Muscle of arm (tissue), 14 donors: ENCODE data around the gene ZNF202. TPM values are rescaled to one million over a fixed set of nuclear protein-coding genes. Genes with fewer than 3 reads are reported as not detected.
"Not testable (repeated sequence)": the region's sequence is repeated elsewhere in the genome, so short reads cannot be mapped to it uniquely, and the experiment has no call there.

Source experiments
- DNase-seq: peaks from one replicate; pipeline ENCODE4 v3.0.0-alpha.2; 2013
- long read RNA-seq, 11 donors: transcript quantifications; one replicate each; lab custom pipeline, GENCODE V29; 2026
- polyA plus RNA-seq, 12 donors: library from polyadenylated mRNA; unstranded; fragments of 120-200 nt; gene quantifications; one replicate each; pipeline ENCODE4 v1.2.1, GENCODE V29; 2013; ENCODE audit not compliant: insufficient read length in 12 of 12

Gene ZNF202
- 10 to 100 TPM in 11 of 12 donors, not detected in 1; 14.5 to 28.5 (median 19.3) TPM for polyA plus RNA-seq
- long read RNA-seq, donor 1, result 0 reads
- long read RNA-seq, donor 2, partial matches to known transcripts, result 0 of 1 reads
- long read RNA-seq, donor 2, other reads (novel, unspliced or antisense), result 0 of 1 reads
- long read RNA-seq, donor 3, result 0 reads
- long read RNA-seq, donor 4, full-length matches to known transcripts, result 1 of 1 reads
- long read RNA-seq, donor 4, partial matches to known transcripts, result 0 of 1 reads
- long read RNA-seq, donor 4, other reads (novel, unspliced or antisense), result 0 of 1 reads
- long read RNA-seq, donor 5, result 0 reads
- long read RNA-seq, donor 6, result 0 reads
- long read RNA-seq, donor 7, result 0 reads
- long read RNA-seq, donor 8, result 0 reads
- long read RNA-seq, donor 9, result 0 reads
- long read RNA-seq, donor 10, partial matches to known transcripts, result 0 of 1 reads
- long read RNA-seq, donor 10, other reads (novel, unspliced or antisense), result 0 of 1 reads
- long read RNA-seq, donor 11, partial matches to known transcripts, result 5 of 5 reads
- long read RNA-seq, donor 11, other reads (novel, unspliced or antisense), result 0 of 5 reads

DNA sequence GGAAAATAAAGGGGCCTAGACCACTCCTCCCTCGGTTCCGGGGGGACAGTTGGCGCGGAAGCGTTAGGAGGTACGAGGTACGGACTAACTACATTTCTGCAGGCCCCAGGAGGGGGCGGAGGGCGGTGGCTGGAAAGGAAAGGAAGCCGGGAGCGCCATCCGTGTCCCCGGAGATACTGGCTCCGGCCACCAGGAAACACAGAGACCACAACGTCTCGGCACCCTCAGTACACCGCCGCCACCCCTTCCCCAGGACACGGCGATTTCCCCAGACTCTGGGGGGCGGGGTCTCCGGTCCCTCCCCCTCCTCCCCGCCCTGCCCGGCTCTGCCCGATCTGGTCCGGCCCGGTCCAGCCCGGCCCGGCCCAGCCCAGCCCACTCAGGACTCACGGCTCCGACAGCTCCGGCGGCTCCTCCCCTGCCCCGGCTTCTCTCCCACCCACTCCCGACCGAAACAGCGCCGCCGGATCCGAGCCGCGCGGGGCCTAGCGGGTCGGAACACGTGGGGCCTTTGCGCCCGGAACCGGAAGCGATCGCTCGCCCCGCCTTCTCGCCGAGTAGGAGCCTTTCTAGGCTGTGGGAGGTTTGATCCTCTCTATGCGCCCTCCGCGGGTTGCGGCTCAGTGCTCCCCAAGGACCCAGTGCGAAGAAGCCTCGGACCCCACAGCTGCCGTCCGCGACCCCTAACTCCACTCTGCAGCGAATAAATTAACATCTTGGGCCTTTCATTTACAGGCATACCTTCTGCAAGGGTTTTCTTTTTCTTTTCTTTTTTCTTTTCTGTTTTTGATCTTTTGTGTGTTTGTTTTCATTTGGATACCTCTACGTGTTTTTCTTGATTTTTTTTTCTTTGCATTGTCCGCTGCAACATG is at the start of gene ZNF202:
TSS of gene ZNF202 (minus strand) at position 502 of the 872 bp plus-strand sequence. CDS start 10,772 bp downstream, outside the sequence.
- peak; percentile 92 for DNase-seq

DNA sequence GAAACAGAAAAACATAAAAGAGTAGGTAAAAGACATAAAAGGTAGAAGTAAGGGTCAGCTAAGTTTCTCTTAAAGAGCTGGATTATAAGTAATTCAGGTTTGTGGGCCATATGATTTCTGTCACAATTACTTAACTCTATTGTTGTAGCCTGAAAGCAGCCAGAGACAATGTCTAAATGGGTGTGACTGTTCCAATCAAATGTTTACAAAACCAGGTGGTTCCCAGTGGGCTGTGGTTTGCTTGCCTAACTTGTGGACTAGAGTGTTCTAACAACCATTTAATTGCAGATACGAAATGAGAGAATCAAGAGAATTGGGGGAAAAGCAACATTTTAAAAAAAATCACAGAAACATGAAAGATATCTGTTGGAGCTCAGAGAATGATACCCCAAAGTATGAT is 42.1 kb upstream of the ZNF202 start:
- DNase-seq, result no peak

DNA sequence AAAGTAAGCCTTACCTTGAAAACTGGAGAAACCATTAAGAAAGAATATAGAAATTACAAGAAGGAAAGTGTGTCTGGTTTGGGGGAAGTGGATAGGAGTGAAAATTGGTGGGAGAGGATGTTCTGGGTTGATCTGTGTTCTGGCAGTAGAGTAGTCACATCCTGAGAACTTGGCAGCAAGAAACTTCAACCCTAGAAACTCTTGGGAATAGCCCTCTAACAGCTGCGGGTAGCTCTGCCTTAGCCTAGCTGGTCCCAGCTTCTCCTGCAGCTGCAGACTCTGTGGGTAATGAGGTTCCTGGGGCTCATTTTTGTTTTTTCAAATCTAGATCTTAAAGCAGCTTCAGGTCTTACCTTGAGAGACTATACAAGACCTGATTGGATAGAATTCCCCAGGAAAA is 37.1 kb upstream of the ZNF202 start:
- no peak for DNase-seq

DNA sequence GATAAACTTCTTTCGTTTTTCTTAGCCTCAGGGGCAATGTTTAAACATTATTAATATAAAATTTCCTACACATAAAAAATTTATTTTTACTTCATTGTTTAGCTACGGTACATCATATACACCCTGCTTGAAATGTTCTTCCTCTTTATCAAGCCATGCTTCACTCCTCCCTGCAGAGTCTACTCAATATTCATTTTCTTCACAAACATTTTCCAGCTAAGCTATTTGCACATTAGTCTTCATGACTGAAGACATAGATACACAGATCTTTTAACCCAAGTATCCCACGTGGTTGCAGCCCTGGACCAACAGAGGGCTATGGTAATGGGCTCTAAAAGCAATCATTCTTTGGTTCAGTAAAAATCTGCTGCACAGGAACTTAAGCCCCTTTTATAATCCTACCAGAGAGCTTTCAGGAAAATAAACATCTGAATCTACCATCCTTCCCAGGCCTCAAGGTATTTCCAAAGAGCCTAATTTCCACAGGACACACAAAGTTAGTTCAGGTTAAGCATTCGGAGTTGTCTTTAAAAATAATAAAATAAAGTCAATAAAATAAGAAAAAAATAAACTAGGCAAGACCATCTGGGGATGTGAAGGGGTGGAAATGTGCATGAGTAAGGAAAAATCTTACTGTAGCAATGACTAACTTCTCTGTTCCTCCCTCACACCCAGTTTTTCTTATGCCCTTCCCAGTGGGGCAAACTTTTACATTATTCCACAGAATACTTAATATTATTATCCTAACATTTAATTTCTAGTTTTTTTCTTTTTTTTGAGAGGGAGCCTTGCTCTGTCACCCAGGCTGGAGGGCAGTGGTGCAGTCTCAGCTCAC is 34.5 kb upstream of the ZNF202 start:
- DNase-seq, result no peak

DNA sequence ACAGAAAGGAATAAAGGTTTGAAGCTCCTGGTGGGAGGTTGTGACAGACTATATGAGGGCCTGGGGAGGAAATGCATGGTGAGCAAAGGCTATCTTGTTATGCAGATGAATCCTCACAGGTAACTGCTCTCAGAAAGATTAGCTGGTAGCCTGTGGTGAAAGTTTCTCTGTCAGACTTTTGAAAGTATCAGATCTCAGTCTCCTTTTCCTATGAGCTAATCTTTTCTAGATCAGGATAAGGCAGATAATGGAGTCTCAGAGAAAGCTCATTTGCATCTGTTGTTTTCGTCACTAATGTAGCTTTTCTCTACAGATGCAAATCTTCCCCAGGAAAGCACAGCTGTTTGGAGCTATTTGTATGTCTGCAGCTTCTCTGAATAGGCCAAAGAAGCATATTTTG is 33.8 kb upstream of the ZNF202 start:
- no peak for DNase-seq

DNA sequence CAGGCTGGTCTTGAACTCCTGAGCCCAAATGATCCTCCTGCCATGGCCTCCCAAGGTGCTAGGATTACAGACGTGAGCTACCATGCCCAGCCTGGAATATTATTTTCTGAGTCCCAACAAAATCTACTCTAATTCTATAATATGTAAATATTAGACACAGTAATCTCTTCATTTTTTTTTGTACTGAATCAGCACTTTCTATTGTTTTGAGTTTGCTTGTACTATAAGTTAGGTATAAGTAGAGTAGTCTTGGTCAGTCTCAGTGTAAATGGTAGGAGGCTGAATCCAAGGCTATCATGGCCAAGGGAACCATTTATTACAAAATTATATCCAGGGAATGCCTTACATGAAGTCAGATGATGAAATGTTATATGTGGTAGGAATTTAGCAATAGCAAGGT is 32.5 kb upstream of the ZNF202 start:
- DNase-seq, result no peak

DNA sequence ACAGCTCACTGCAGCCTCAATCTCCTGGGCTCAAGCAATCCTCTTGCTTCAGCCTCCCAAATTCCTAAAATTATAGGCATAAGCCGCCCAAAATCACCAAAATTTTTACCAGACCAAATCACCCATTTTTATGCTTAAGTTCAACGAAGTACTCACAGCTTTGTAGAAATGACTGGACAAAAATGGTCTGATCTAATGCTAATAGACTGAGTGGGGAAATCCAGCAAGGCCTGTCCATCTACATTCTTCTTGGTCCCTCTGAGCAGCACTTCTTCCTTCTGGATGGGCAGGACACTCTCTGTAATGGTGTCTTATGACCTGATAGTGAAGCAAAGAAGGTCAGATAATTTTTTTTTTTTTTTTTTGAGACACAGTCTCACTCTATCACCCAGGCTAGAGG is 31.6 kb upstream of the ZNF202 start:
- DNase-seq, result no peak

DNA sequence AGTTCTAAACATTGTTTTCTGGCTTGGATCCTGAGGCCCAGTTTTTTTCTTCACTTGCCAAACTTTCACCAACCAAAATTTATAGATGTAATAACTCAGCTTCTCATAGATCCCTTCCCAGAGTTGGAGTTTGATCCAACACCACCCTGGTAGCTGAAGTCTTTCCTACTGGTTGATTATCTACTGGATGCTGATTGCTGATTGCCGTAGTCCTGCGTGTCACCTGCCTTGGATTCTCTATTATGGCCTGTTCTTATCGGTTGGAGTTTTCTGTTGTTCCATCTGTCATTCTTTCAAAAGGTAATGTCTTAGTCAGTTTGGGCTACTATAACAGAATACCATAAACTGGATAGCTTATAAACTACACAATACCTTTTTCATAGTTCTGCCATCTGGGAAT is 30.2 kb upstream of the ZNF202 start:
- no peak for DNase-seq

DNA sequence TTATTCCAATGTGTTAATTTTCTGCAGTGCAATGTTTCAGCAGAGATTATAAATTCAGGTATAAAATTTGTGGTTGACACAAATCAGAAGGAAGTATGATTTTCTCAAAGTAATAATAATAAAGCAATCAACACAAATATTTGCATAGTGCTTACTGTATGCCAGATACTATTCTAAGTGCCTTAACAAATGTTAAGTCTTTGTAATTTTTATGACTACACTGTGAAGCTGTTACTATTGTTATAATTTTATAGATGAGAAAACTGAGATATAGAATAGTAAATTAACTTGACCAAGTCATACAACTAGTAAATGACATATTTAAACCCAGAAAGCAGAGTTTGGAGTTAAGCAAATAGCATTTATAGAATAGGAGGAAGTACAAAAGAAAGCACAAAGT is 29.3 kb upstream of the ZNF202 start:
- DNase-seq, result no peak

DNA sequence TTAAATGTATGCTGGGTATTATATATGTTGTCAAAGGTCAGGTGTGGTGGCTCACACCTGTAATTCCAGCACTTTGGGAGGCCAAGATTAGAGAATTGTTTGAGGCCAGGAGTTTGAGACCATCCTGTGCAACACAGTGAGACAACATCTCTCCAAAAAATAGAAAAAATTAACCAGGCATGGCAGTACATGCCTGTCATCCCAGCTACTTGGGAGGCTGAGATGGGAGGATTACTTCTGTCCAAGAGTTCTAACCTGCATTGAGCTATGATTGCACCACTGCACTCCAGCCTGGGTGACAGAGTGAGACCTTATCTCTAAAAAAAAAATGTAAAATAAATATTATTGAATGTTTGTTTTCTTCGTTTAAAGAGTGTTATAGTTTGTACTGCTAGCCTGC is 24.1 kb upstream of the ZNF202 start:
- DNase-seq, result no peak

DNA sequence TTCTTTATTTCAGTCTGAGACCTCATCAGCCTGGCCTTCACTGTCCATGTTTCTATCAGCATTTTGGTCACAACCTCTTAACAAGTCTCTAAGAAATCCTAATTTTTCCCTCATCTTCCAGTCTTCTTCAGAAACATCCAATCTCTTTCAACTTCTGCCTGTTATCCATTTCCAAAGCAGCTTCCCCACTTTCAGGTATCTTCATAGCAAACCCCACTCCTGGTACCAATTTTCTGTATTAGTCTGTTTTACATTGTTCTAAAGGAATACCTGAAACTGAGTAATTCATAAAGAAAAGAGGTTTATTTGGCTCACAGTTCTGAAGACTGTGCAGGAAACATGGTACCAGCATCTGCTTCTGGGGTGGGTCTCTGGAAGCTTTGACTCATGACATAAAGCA is 21.0 kb upstream of the ZNF202 start:
- no peak for DNase-seq

DNA sequence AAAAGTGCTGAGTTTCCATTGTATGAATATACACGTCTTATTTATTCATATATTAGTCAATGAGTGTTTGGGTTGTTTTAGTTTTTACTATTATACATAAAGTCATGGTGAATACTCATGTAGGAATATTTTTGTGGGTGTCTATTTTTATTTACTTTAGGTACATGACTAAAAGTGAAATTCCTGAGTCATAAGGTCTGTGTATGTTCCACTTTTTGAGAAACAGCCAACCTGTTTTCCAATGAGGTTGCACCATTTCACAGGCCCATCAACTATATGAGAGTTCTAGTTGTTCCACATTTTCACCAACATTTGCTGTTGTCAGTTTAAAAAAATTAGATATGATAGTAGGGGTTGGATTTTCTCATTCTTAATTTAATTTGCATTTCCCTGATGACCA is 19.4 kb upstream of the ZNF202 start:
- DNase-seq, result no peak

DNA sequence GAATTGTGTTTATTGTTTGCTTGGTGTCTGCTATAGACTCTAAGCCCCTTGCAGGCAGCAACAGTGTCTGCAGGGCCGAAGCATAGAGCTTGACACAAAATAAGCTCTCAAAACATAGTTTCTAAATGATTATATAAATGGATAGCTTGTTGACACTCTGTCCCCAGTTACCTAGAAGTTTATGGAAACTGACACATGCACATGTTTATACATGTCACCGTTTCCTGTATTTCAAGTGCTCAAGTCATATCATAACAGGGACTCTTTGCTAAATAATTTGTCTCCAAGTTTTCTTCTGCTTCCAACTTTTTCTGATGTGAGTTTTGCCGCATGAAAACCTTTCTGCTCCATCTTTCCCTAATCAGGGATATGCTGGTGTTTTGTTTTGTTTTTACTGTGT is 16.5 kb upstream of the ZNF202 start:
- DNase-seq, result no peak

DNA sequence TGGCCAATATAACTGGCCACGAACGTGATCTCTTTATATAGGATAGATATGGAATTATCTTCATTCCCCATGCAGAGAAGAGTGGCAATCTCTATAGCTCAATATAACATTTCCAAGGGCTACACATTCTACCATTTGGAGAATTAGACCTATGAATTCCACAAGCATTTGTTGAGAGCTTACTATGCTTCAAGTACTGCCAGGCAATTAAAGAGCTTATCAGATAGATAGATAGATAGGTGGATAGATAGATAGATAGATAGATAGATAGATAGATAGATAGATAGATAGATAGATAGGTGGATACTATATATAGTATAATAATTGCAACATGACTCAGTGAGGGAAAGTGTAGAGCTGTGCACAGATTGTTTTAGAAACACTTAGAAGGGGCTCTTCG is 14.4 kb upstream of the ZNF202 start:
- no peak for DNase-seq

DNA sequence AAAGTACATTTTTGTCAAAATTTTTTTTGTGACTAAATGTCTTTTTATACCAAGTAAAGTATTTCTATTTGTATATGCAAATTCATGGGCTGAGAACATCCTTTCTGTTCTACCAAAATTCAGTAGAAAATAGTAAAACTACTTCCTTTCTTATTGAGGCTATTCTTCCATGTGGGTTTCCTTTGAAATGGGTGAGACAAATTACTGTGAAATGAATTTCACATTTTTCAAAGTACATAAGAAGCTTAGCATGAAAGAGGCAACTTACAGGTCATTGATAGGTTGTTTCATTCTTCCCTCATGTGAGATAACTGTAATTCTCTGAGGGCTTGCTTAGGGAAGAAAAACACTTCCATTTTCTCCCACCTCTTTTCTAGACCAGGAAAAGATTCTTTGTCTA is 13.9 kb upstream of the ZNF202 start:
- no peak for DNase-seq

DNA sequence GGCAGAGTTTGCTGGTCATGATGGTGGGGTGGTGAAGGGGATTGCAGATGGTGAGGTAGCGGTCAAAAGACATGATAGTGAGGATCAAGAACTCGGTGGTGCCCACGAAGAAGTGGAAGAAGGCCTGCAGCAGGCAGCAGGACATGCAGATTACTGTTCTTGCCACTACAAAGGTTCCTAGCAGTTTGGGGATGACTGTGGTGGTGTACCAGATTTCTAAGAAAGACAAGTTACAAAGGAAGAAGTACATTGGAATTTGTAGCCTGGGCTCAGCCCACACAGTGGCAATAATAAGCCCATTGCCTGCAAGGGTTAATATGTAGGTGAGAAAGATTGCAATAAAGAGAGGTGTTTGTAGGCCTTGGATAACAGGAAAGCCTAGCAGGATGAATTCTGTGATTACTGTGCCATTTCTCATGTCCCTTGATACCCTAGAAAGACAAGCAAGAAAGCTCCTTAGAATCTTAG is 12.7 kb upstream of the ZNF202 start, which contains the start of gene OR6X1:
TSS of gene OR6X1 (minus strand) at position 418 of the 468 bp plus-strand sequence. CDS start at position 418, 0 bp downstream.
- DNase-seq, result no peak

DNA sequence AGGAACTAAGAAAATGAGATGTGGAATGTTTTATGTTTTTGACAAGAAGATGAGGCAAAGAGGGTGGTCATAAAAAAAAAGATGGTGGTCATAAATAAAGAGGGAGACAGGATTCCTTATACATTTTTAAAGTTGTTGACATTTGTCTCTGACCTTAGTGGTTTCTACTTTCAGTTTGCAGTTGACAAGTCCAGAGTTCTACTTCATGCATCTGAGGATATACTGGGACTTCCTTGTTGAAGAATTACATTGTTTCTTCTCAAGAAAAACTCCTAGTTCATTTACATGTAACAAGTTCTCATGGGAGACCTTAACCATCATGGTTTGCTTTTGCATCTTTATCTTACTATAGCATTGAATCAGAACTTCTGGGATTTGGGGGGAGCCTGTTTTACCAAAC is 11.7 kb upstream of the ZNF202 start:
- DNase-seq, result no peak

DNA sequence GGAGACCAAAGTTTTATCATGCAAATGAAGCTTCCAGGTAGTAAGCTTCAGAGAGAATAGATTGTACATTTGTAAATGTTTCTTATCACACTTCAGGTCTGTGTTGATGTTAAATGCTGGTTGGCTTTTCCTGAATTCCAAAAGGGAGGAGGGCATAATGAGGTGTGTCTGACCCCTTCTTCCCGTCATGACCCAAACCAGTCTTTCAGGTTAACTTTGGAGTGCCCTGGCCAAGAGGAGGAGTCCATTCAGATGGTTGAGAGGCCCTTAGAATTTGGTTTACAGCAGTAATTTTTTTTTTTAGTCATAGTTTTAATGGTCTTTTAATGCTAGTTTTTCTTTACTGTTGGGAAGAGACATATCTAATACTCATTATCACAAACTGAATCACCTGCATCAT is 10.3 kb upstream of the ZNF202 start:
- no peak for DNase-seq

DNA sequence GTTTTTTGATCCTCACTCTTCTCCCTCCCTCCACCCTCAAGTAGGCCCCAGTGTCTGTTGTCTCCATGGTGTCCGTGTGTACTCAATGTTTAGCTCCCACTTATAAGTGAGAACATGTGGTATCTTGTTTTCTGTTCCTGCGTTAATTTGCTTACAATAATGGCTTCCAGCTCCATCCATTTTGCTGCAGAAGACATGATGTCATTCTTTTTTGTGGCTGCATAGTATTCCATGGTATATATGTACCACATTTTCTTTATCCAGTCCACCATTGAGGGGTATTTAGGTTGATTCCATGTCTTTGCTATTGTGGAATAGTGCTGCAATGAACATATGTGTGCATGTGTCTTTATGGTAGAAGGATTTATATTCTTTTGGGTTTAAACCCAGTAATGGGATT is 6.9 kb upstream of the ZNF202 start:
- DNase-seq, result not testable (repeated sequence)

DNA sequence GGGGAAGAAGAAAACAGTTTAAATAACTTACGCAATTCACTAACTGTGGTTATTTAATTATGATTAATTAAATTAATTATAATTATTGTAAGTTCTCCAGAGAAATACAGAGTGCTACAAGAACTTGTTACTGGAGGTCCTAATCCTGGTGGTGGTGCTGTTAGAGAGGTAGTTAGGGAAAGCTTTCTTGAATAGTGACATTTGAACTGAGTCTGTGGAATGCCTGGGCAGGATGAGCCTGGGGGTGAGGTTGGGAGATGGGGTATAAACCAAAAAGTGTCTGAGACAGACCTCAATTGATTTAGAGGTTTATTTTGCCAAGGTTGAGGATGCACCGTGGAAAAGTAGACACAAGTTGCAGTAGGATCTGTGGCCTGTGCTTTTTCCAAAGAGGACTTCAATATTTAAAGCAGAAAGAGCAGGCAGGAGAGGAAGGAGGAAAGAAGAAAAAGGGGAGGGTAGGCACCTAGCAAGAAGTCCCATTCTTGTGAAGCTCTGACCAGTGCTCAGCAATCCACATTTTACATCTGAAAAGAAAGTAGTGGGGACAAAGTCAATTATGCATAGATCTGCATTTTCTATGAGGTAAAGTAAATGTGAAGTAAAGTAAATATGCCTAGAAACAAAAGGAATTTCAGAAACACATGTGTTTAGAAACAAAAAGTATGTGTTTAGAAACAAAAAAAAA is 4.4 kb upstream of the ZNF202 start:
- no peak for DNase-seq

DNA sequence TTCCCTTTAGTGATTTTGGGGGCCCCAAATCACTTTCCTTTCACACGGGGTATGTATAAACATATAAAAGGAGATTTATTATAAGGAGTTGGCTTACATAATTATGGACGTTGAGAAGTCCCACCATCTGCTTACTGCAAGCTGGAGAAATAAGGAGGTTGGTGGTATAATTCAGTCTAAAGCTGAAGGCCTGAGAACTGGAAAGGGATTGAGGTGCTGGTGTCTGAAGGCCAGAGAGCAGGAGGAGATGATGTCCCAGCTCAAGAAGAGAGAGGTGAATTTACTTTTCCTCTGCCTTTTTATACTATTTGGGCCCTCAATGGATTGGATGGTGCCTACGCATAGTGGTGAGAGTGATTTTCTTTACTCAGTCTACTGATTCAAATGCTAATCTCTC is 1.3 kb upstream of the ZNF202 start:
- no peak for DNase-seq
